Epithelial cell of esophagus (primary cell): ENCODE results near the gene ZNF502.
"Not testable (repeated sequence)": the region's sequence is repeated elsewhere in the genome, so short reads cannot be mapped to it uniquely, and the experiment has no call there.

Source experiments
- DNase-seq: peaks from one replicate; pipeline ENCODE4 v3.0.0; 2010; ENCODE audit warnings: low read depth
- H3K4me3 ChIP-seq: 2 replicates; pipeline ENCODE4 v1.5.1; 2011; ENCODE audit warnings: mild to moderate bottlenecking, low read length, control low read depth
- CTCF ChIP-seq: IDR thresholded peaks from 2 replicates; pipeline ENCODE4 v1.5.1; 2011; ENCODE audit warnings: low read depth, mild to moderate bottlenecking, low read length, control low read depth, inconsistent platforms; ENCODE audit not compliant: insufficient read depth; ENCODE audit errors: missing control alignments

ZNF502 gene

GRCh38 chr3:44712455-44713075 is at the start of gene ZNF502:
Gene ZNF502, plus strand, starts transcription at chr3:44712660. Its CDS starts 7,602 bp downstream, at chr3:44720262.
- DNase-seq: peak; percentile 91
- TF ChIP-seq CTCF: peak; percentile 42
- peak within 1 kb of the TSS; percentile 90 for H3K4me3 ChIP-seq

GRCh38 chr3:44665173-44665572 is 47.3 kb upstream of the ZNF502 start:
- H3K4me3 ChIP-seq: no peak overlapping the region
- TF ChIP-seq CTCF: no peak
- DNase-seq: no peak

GRCh38 chr3:44666346-44666745 is 46.1 kb upstream of the ZNF502 start:
- no peak for TF ChIP-seq CTCF
- DNase-seq: no peak
- no peak overlapping the region for H3K4me3 ChIP-seq

GRCh38 chr3:44669760-44670159 is 42.7 kb upstream of the ZNF502 start:
- TF ChIP-seq CTCF: no peak
- no peak for DNase-seq
- no peak overlapping the region for H3K4me3 ChIP-seq

GRCh38 chr3:44673466-44673865 is 39.0 kb upstream of the ZNF502 start:
- not testable (repeated sequence) for DNase-seq, H3K4me3 ChIP-seq

- no peak for TF ChIP-seq CTCF
- no peak overlapping the region for H3K4me3 ChIP-seq
Observed at GRCh38 chr3:44674211-44674610, 38.2 kb upstream of the ZNF502 start.

GRCh38 chr3:44678480-44679116 is 33.9 kb upstream of the ZNF502 start:
- no peak for DNase-seq
- TF ChIP-seq CTCF: no peak
- no peak overlapping the region for H3K4me3 ChIP-seq

More at GRCh38 chr3:44674211-44674610, 38.2 kb upstream of the ZNF502 start:
- DNase-seq: no peak
